H9 (cell line): Measurements from ENCODE around the gene HIP1. TPM values are rescaled to one million over a fixed set of nuclear protein-coding genes. Genes with fewer than 3 reads are reported as not detected.

Experiments
- DNase-seq: peaks from one replicate; pipeline ENCODE4 v3.0.0-alpha.2; 2017
- H2AFZ ChIP-seq: one replicate; pipeline ENCODE4 v1.6.1; 2013; ENCODE audit warnings: mild to moderate bottlenecking, low read length, control low read depth, moderate library complexity
- H2AK5ac ChIP-seq: 2 replicates; pipeline ENCODE4 v1.6.1; 2013; ENCODE audit warnings: low read length, control low read depth, mixed read lengths; ENCODE audit not compliant: insufficient read length
- H2BK120ac ChIP-seq: one replicate; pipeline ENCODE4 v1.6.1; 2013; ENCODE audit warnings: low read depth, mild to moderate bottlenecking, low read length, control low read depth, inconsistent platforms; ENCODE audit not compliant: poor library complexity, severe bottlenecking
- H2BK12ac ChIP-seq: 2 replicates; pipeline ENCODE4 v1.6.1; 2013; ENCODE audit warnings: low read length, control low read depth, mixed read lengths, low read depth; ENCODE audit not compliant: insufficient read length
- H2BK15ac ChIP-seq: 2 replicates; pipeline ENCODE4 v1.6.1; 2013; ENCODE audit warnings: low read depth, low read length, control low read depth
- H2BK20ac ChIP-seq: one replicate; pipeline ENCODE4 v1.6.1; 2013; ENCODE audit warnings: low read depth, mild to moderate bottlenecking, low read length, control low read depth, inconsistent platforms; ENCODE audit not compliant: poor library complexity, severe bottlenecking
- H2BK5ac ChIP-seq: 2 replicates; pipeline ENCODE4 v1.6.1; 2013; ENCODE audit warnings: low read length, control low read depth, mixed read lengths; ENCODE audit not compliant: insufficient read length
- H3K14ac ChIP-seq: 2 replicates; pipeline ENCODE4 v1.6.1; 2013; ENCODE audit warnings: low read length, control low read depth; ENCODE audit not compliant: insufficient read depth
- H3K18ac ChIP-seq: 2 replicates; pipeline ENCODE4 v1.6.1; 2013; ENCODE audit warnings: low read depth, mild to moderate bottlenecking, mixed read lengths, low read length, control low read depth; ENCODE audit not compliant: insufficient read length
- H3K23ac ChIP-seq: 2 replicates; pipeline ENCODE4 v1.6.1; 2013; ENCODE audit warnings: low read length, control low read depth, mixed read lengths, low read depth; ENCODE audit not compliant: insufficient read length
- H3K23me2 ChIP-seq: 2 replicates; pipeline ENCODE4 v1.6.1; 2013; ENCODE audit warnings: low read depth, mild to moderate bottlenecking, mixed read lengths, low read length, control low read depth; ENCODE audit not compliant: insufficient read length, poor library complexity, severe bottlenecking
- H3K27ac ChIP-seq: 2 replicates; pipeline ENCODE4 v1.5.1; 2013; ENCODE audit warnings: low read length, control low read depth, mixed read lengths, low read depth; ENCODE audit not compliant: insufficient read length
- H3K27me3 ChIP-seq: 2 replicates; pipeline ENCODE4 v1.6.1; 2013; ENCODE audit warnings: low read length, control low read depth, inconsistent platforms; ENCODE audit not compliant: insufficient read depth
- H3K4ac ChIP-seq: 2 replicates; pipeline ENCODE4 v1.6.1; 2013; ENCODE audit warnings: low read depth, mild to moderate bottlenecking, control low read depth, inconsistent platforms, low read length, moderate library complexity
- H3K4me1 ChIP-seq: 2 replicates; pipeline ENCODE4 v1.6.1; 2013; ENCODE audit warnings: low read length, control low read depth, inconsistent platforms; ENCODE audit not compliant: insufficient read depth
- H3K4me2 ChIP-seq: 2 replicates; pipeline ENCODE4 v1.6.1; 2013; ENCODE audit warnings: low read length, control low read depth, mixed read lengths; ENCODE audit not compliant: insufficient read length, insufficient read depth
- H3K56ac ChIP-seq: 2 replicates; pipeline ENCODE4 v1.6.1; 2013; ENCODE audit warnings: low read depth, mild to moderate bottlenecking, mixed read lengths, low read length, control low read depth; ENCODE audit not compliant: insufficient read length
- H3K79me1 ChIP-seq: 2 replicates; pipeline ENCODE4 v1.6.1; 2013; ENCODE audit warnings: low read depth, mild to moderate bottlenecking, moderate library complexity, low read length, control low read depth, inconsistent platforms; ENCODE audit not compliant: insufficient read depth, poor library complexity, severe bottlenecking
- H3K79me2 ChIP-seq: 2 replicates; pipeline ENCODE4 v1.6.1; 2013; ENCODE audit warnings: low read length, control low read depth, inconsistent platforms; ENCODE audit not compliant: insufficient read depth
- H3K9ac ChIP-seq: 2 replicates; pipeline ENCODE4 v1.6.1; 2013; ENCODE audit warnings: low read length, control low read depth, mixed read lengths; ENCODE audit not compliant: insufficient read length; ENCODE audit errors: extremely low read depth
- H3K9me3 ChIP-seq: one replicate; pipeline ENCODE4 v1.6.1; 2013; ENCODE audit warnings: low read depth, low read length, inconsistent platforms; ENCODE audit not compliant: control insufficient read depth
- H3T11ph ChIP-seq: one replicate; pipeline ENCODE4 v1.6.1; 2013; ENCODE audit warnings: mild to moderate bottlenecking, low read length, control low read depth, inconsistent platforms
- H4K20me1 ChIP-seq: one replicate; pipeline ENCODE4 v1.6.1; 2013; ENCODE audit not compliant: control insufficient read depth, insufficient read length, insufficient read depth
- H4K5ac ChIP-seq: 2 replicates; pipeline ENCODE4 v1.6.1; 2013; ENCODE audit warnings: low read depth, mild to moderate bottlenecking, mixed read lengths, low read length, control low read depth; ENCODE audit not compliant: insufficient read length
- H4K8ac ChIP-seq: replicated peaks from 2 replicates; pipeline ENCODE4 v1.6.1; 2013; ENCODE audit warnings: low read length, control low read depth, mixed read lengths, low read depth; ENCODE audit not compliant: insufficient read length
- H4K91ac ChIP-seq: 2 replicates; pipeline ENCODE4 v1.6.1; 2013; ENCODE audit warnings: low read depth, mild to moderate bottlenecking, moderate library complexity, mixed read lengths, low read length, control low read depth; ENCODE audit not compliant: insufficient read length
- H3K27ac Mint-ChIP-seq, 3 experiments: 2 replicates in 2 of 3; 3 replicates in 1 of 3; pipeline ENCODE4 v1.8.0; 2020 to 2021; ENCODE audit warnings: mixed read lengths in 3 of 3, mild to moderate bottlenecking in 1 of 3, moderate library complexity in 1 of 3
- H3K27me3 Mint-ChIP-seq: 2 replicates; pipeline ENCODE4 v1.8.0; 2021; ENCODE audit warnings: low read depth, mild to moderate bottlenecking, moderate library complexity, mixed read lengths
- H3K36me3 Mint-ChIP-seq, 3 experiments: 2 replicates in 2 of 3; 3 replicates in 1 of 3; pipeline ENCODE4 v1.8.0; 2020 to 2021; ENCODE audit warnings: low read depth in 3 of 3, mixed read lengths in 3 of 3; ENCODE audit not compliant: insufficient read depth in 1 of 3
- H3K4me1 Mint-ChIP-seq, 2 experiments: 2 replicates each; pipeline ENCODE4 v1.8.0; 2020; ENCODE audit warnings: mixed read lengths in 2 of 2
- H3K4me3 Mint-ChIP-seq, 2 experiments: 2 replicates in 1 of 2; 3 replicates in 1 of 2; pipeline ENCODE4 v1.8.0; 2020 to 2021; ENCODE audit warnings: mild to moderate bottlenecking in 2 of 2, mixed read lengths in 2 of 2, moderate library complexity in 1 of 2
- H3K9me3 Mint-ChIP-seq, 2 experiments: 2 replicates in 1 of 2; 3 replicates in 1 of 2; pipeline ENCODE4 v1.8.0; 2020; ENCODE audit warnings: mild to moderate bottlenecking in 2 of 2, mixed read lengths in 2 of 2, moderate library complexity in 1 of 2
- CTCF ChIP-seq: fragments of 200-600 bp; sonication (generic); conservative IDR thresholded peaks from 3 replicates; pipeline ENCODE4 v1.8.0; 2021; ENCODE audit warnings: antibody characterized with exemption, mild to moderate bottlenecking
- WGBS: extraction: QIAGEN DNeasy Blood & Tissue Kit; methylation state at CpG from one replicate; pipeline ENCODE4 v1.1.7; 2013; ENCODE audit warnings: missing lambda C conversion rate, low lambda C conversion rate, mixed read lengths; ENCODE audit not compliant: insufficient read length; ENCODE audit errors: extremely low coverage; 5-methylcytosine and 5-hydroxymethylcytosine counted together
- total RNA-seq: library from RNA; stranded (reverse); gene quantifications from 2 replicates; pipeline ENCODE4 v1.2.1, GENCODE V29; 2021

Gene HIP1
- total RNA-seq, 1 experiment from 2014 or later: 87.5 TPM

GRCh38 chr7:75649462-75649861, 89.3 kb downstream of the HIP1 start:
- H3K4ac ChIP-seq: no peak overlapping the region
- H3K9me3 ChIP-seq: no peaks in the 10 kb centered on the region
- H2BK120ac ChIP-seq: no peak overlapping the region
- no peak overlapping the region for H2BK15ac ChIP-seq
- H4K5ac ChIP-seq: no peak overlapping the region
- H3K4me2 ChIP-seq: no peak overlapping the region
- no CpG with 5 or more reads among the region's 4 CpGs for WGBS
- H2BK20ac ChIP-seq: no peak overlapping the region
- H2AK5ac ChIP-seq: no peak overlapping the region
- no peak overlapping the region for H3K23ac ChIP-seq
- peaks cover 11 to 18% of the 10 kb centered on the region in 2 experiments for H3K4me1 Mint-ChIP-seq
- no peak for TF ChIP-seq CTCF
- no peak overlapping the region for H3K18ac ChIP-seq
- H3K27ac ChIP-seq: no peak overlapping the region
- H3K27me3 Mint-ChIP-seq: no peaks in the 10 kb centered on the region; the same call in 1 of the 2 replicates
- H3K4me1 ChIP-seq: no peaks in the 10 kb centered on the region; the same call in 1 of the 2 replicates
- H3K36me3 Mint-ChIP-seq: peaks cover 0 to 18% (median 3%) of the 10 kb centered on the region in 3 experiments; a peak in 4 of 7 replicates
- H3K14ac ChIP-seq: no peak overlapping the region
- H4K91ac ChIP-seq: no peak overlapping the region
- no peak overlapping the region for H2AFZ ChIP-seq
- no peak overlapping the region for H3K56ac ChIP-seq
- H2BK5ac ChIP-seq: no peak overlapping the region
- no peaks in the 10 kb centered on the region for H4K20me1 ChIP-seq
- H3K79me1 ChIP-seq: no peaks in the 10 kb centered on the region
- no peak overlapping the region for H3T11ph ChIP-seq
- H4K8ac ChIP-seq: no peak overlapping the region
- H3K4me3 Mint-ChIP-seq: no peak overlapping the region
- H3K9me3 Mint-ChIP-seq: 0 out of 5 replicates have a peak, but pooled peaks cover 0 to 2% of the 10 kb centered on the region in 2 experiments
- H3K27ac Mint-ChIP-seq: no peak overlapping the region; a peak in 1 of 7 replicates
- DNase-seq: no peak
- H3K27me3 ChIP-seq: no peaks in the 10 kb centered on the region
- H3K9ac ChIP-seq: no peak overlapping the region
- no peaks in the 10 kb centered on the region for H3K23me2 ChIP-seq
- H3K79me2 ChIP-seq: no peaks in the 10 kb centered on the region
- no peak overlapping the region for H2BK12ac ChIP-seq
